ENCODE data around the gene ADAMTSL4. TPM values are rescaled to one million over a fixed set of nuclear protein-coding genes. Genes with fewer than 3 reads are reported as not detected.
A peak's percentile ranks its signal among the peaks of the same experiment; 100 is the strongest.

ADAMTSL4 gene
- total and polyA plus RNA-seq, 2 of the 8 experiments (the other 6 are each of a cell fraction or from before 2014, with no cell fraction given): 4.2 to 5.4 TPM

GRCh38 chr1:150515328-150516049 is 33.7 kb upstream of the ADAMTSL4 start, which contains the start of gene FALEC (continued):
- TF ChIP-seq MAFK (IDR thresholded peaks at IDR 0.05; ENCODE audit: low read depth, low read length) (no peak), SP1 (IDR thresholded peaks at IDR 0.05; ENCODE audit: low read depth, low read length) (peak; percentile 75; the same call in 1 of the 2 replicates), FOSL1 (IDR thresholded peaks at IDR 0.05; ENCODE audit: insufficient read depth, low read depth, low read length) (no peak), CEBPB (IDR thresholded peaks at IDR 0.05; ENCODE audit: low read depth, low read length) (no peak), ASH2L (IDR thresholded peaks at IDR 0.05; ENCODE audit: low read length) (peak; percentile 68)
